Psoas muscle (tissue), 8 donors: ENCODE results near the gene COL4A2. TPM values are rescaled to one million over a fixed set of nuclear protein-coding genes. Genes with fewer than 3 reads are reported as not detected.
"Not testable (repeated sequence)": the region's sequence is repeated elsewhere in the genome, so short reads cannot be mapped to it uniquely, and the experiment has no call there.

ENCODE experiments used
- ATAC-seq, 4 donors: fragments of 200-7000 bp; cut with Tn5 transposase; one replicate each; pipeline ENCODE4 v1.9.1; 2020; ENCODE audit warnings: moderate library complexity in 3 of 4, mild to moderate bottlenecking in 2 of 4
- DNase-seq, 2 donors: peaks; one replicate each; pipeline ENCODE4 v3.0.0-alpha.2; 2020
- H3K27ac ChIP-seq: fragments of 200-600 bp; one replicate; pipeline ENCODE4 v1.8.0; 2022
- H3K27me3 ChIP-seq, 3 donors: fragments of 200-600 bp in 1 of 3; one replicate each; pipeline versions ENCODE4 v1.6.1 to v1.8.0; 2013 to 2022; ENCODE audit warnings: low read length in 2 of 3, mild to moderate bottlenecking in 2 of 3, moderate library complexity in 1 of 3; ENCODE audit not compliant: insufficient read depth in 3 of 3
- H3K36me3 ChIP-seq, 2 donors: fragments of 200-600 bp in 1 of 2; one replicate each; pipeline versions ENCODE4 v1.6.1 to v1.8.0; 2013 to 2022; ENCODE audit warnings: low read depth in 1 of 2, mild to moderate bottlenecking in 1 of 2, moderate library complexity in 1 of 2; ENCODE audit not compliant: insufficient read depth in 1 of 2
- H3K4me1 ChIP-seq: fragments of 200-600 bp; one replicate; pipeline ENCODE4 v1.8.0; 2022
- H3K4me3 ChIP-seq: fragments of 200-600 bp; one replicate; pipeline ENCODE4 v1.8.0; 2022; ENCODE audit warnings: mild to moderate bottlenecking
- H3K9me3 ChIP-seq: fragments of 200-600 bp; one replicate; pipeline ENCODE4 v1.8.0; 2022
- CTCF ChIP-seq: fragments of 200-600 bp; IDR thresholded peaks from one replicate; pipeline ENCODE4 v1.8.0; 2022; ENCODE audit warnings: antibody characterized with exemption
- WGBS, 3 donors: extraction: QIAGEN DNeasy Blood & Tissue Kit; methylation state at CpG; one replicate each; pipeline versions ENCODE4 v1.1.6 to v1.1.7; 2013; 5-methylcytosine and 5-hydroxymethylcytosine counted together
- intact Hi-C, 2 donors: fragments of 100-400 bp; cut with DNase I; formaldehyde crosslinking; loops; one replicate each; pipeline versions ENCODE4 v1.11.0 to v1.14.2; 2022
- polyA plus RNA-seq, 3 donors: library from polyadenylated mRNA; stranded (reverse); fragments of 200-250 nt; gene quantifications; one replicate each; pipeline ENCODE4 v1.2.3, GENCODE V29; 2013
- total RNA-seq, 4 donors: library from RNA; stranded (reverse); fragmentation: NEBNext Ultra II Directional in 2 of 4; extraction: Animal tissue kit (Norgen Biotek cat#: 25700) in 2 of 4; gene quantifications; one replicate each; pipeline versions ENCODE4 v1.2.1 to v1.2.4, GENCODE V29; 2021 to 2023
- donor health status: healthy with polysubstance abuse.
- donor health status: DM: no; HTN: no; CAD: no; lungs with moderate emphysema.
- donor health status: Bipolar disorder and iron deficiency.
- donor health status: healthy.
- donor health status: DM: yes; HTN: yes; CAD: no.
- donor health status: DM: no; HTN: no; CAD: no.
- donor health status: DM: no; HTN: no; CAD: no.
- donor health status: DM: yes; HTN: yes; CAD: no.

The COL4A2 gene
- total and polyA plus RNA-seq, 7 donors = 25.8 to 84.5 (median 57.8) TPM

- ATAC-seq = no peak
- 34 to 41% (median 38%) methylated on average over 7 of the region's 7 CpGs for WGBS, 3 donors
- Histone ChIP-seq H3K4me1 (peaks cover 20% of the 10 kb centered on the region), H3K4me3 (no peak overlapping the region), H3K27ac (no peak overlapping the region), H3K27me3 (peaks cover 0 to 9% (median 3%) of the 10 kb centered on the region in 3 donors), H3K9me3 (peaks cover 3% of the 10 kb centered on the region), H3K36me3 (no peaks in the 10 kb centered on the region)
- intact Hi-C loops = no loop called here
- DNase-seq = no peak
- TF ChIP-seq CTCF = no peak
Observed at GRCh38 chr13:110392510-110393240, 85.6 kb downstream of the COL4A2 start.

GRCh38 chr13:110393761-110394160, 86.7 kb downstream of the COL4A2 start:
- Histone ChIP-seq H3K4me3 (no peak overlapping the region), H3K4me1 (peaks cover 12% of the 10 kb centered on the region), H3K27ac (no peak overlapping the region), H3K9me3 (peaks cover 3% of the 10 kb centered on the region), H3K27me3 (peaks cover 0 to 11% (median 3%) of the 10 kb centered on the region in 3 donors), H3K36me3 (no peaks in the 10 kb centered on the region)
- ATAC-seq (no peak), DNase-seq (no peak)
- WGBS, 3 donors = 98 to 99% (median 99%) methylated on average over 4 of the region's 4 CpGs
- no peak for TF ChIP-seq CTCF
- intact Hi-C loops = no loop called here

GRCh38 chr13:110394371-110394841, 87.3 kb downstream of the COL4A2 start:
- Histone ChIP-seq H3K9me3 (peaks cover 3% of the 10 kb centered on the region), H3K4me1 (peaks cover 9% of the 10 kb centered on the region), H3K27ac (no peak overlapping the region), H3K27me3 (peaks cover 0 to 12% (median 3%) of the 10 kb centered on the region in 3 donors), H3K4me3 (no peak overlapping the region), H3K36me3 (no peaks in the 10 kb centered on the region)
- TF ChIP-seq CTCF = no peak
- 81% methylated on average over 13 of the region's 13 CpGs for WGBS, 3 donors
- intact Hi-C loops = no loop called here
- no peak for DNase-seq
- ATAC-seq = no peak

GRCh38 chr13:110395616-110396015, 88.5 kb downstream of the COL4A2 start:
- ATAC-seq, intact Hi-C loops, H3K4me3 ChIP-seq, H3K4me1 ChIP-seq, H3K9me3 ChIP-seq, DNase-seq, H3K36me3 ChIP-seq: not testable (repeated sequence)
- 65 to 83% (median 66%) methylated on average over 14 of the region's 14 CpGs for WGBS, 3 donors
- H3K27ac ChIP-seq = peak overlapping the region; percentile 73
- H3K27me3 ChIP-seq = peaks cover 0 to 12% (median 3%) of the 10 kb centered on the region in 3 donors

- no peaks in the 10 kb centered on the region for H3K9me3 ChIP-seq
- peaks cover 9% of the 10 kb centered on the region for H3K4me1 ChIP-seq
- H3K4me3 ChIP-seq = no peak overlapping the region
- intact Hi-C loops = no loop called here
- ATAC-seq (no peak), DNase-seq (no peak)
- H3K27me3 ChIP-seq = peaks cover 0 to 12% (median 3%) of the 10 kb centered on the region in 3 donors
- H3K27ac ChIP-seq = peak overlapping the region; percentile 73
- 62 to 63% (median 63%) methylated on average over 6 of the region's 6 CpGs for WGBS, 3 donors
- TF ChIP-seq CTCF = no peak
- no peaks in the 10 kb centered on the region for H3K36me3 ChIP-seq
Observed at GRCh38 chr13:110396476-110396875, 89.4 kb downstream of the COL4A2 start.
